Measurements from ENCODE around the gene ABHD17A.

- no peak for TF ChIP-seq CTCF (IDR thresholded peaks at IDR 0.05)
- TF ChIP-seq EZH2 (IDR thresholded peaks at IDR 0.05; ENCODE audit: borderline replicate concordance, insufficient read depth, low read depth, low read length, poor library complexity, severe bottlenecking): no peak
These were observed 27.5 kb downstream of the ABHD17A start for GRCh38 chr19:1857648-1858326.

All from B cell (primary cell).